DMS53 treated with DMSO at 0.1 percent for 48 hours (cell line): ENCODE data around the gene SOS1.
A peak's percentile ranks its signal among the peaks of the same experiment; 100 is the strongest.
"Not testable (repeated sequence)": the region's sequence is repeated elsewhere in the genome, so short reads cannot be mapped to it uniquely, and the experiment has no call there.

Source experiments
- DNase-seq: peaks from one replicate; lab custom pipeline; 2025; ENCODE audit not compliant: unreplicated experiment; lab: John Stamatoyannopoulos, UW

Gene SOS1

DNA sequence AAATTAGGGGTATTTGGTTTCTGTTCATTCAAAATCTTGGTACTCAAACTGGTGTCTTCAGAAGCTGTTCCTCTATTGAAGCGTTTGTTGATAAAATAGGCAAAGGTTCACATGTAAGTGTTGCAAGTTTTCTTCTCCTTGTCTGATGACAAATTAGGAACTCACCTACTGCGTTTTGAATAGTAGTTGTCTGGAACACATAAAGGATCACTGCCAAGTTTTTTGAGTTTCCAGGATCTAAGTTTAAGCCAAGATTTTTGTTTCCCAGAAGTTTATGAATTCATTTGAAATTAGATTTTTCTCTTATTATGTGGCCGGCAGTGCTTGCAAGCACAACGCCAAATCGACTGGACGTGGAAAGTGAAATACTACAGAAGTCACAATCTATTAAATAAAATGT, 145.8 kb downstream of the SOS1 start:
- no peak for DNase-seq

GRCh38 chr2:38973266-38973665, 147.6 kb downstream of the SOS1 start:
- DNase-seq = no peak

DNA sequence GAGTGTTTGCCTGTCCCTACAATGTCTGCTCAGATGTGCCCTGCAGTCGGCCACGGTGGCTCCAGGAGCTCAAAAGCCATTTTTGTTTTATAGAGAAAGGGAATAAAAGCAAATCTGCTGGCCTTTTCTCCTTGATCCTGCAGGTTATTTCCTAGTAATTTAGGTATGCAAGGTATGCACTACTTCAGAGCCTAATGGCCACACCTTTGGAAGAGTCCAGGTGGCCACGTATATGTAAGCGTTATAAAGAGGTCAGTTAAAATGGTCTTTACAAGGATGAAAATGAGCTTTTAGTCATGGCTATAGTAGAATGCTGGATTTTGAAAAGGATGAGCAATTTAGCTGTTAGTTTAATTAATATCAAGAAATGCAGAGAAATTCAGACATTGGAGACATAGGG, 149.5 kb downstream of the SOS1 start:
- DNase-seq = no peak

DNA sequence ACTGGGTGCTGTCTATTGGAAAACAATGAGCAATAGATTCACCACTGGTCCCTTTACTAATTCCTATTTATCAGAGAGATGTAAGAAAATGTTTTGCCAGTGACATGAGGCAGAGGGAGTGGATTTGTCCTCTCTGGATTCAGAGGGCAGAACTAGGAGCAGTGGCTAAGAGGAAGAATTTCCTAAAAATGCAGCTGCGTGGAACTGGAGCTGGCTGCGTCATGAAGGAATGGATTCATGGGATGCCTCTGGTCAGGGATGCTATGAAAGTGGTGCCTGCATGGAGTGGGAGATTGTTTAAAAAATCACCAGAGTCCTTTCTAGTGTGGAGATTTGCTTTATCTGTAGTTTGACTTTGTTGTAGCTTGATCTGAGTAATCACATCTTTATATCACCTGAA, 152.8 kb downstream of the SOS1 start:
- no peak for DNase-seq

DNA sequence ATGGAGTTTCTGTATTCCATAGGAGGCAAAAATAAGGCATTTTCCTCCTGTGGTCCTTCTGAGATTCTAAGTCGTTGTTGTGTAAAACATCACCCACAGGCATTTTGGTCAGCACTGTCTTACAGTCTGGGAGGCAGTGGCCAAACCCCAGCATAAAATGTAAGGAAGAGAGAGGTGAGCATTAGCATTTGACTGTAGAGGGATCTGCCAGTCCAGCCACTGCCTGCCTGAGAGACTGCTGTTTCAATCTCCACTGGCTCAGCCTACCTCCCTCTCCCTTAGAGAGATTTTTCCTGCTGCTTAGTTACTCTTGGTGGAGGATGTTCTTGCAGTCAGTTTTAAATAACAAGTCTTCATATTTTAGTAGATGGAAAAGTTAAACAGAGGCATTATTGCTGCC, 154.2 kb downstream of the SOS1 start:
- no peak for DNase-seq

- DNase-seq = no peak
Measured at GRCh38 chr2:38966006-38966405, 154.8 kb downstream of the SOS1 start.

DNA sequence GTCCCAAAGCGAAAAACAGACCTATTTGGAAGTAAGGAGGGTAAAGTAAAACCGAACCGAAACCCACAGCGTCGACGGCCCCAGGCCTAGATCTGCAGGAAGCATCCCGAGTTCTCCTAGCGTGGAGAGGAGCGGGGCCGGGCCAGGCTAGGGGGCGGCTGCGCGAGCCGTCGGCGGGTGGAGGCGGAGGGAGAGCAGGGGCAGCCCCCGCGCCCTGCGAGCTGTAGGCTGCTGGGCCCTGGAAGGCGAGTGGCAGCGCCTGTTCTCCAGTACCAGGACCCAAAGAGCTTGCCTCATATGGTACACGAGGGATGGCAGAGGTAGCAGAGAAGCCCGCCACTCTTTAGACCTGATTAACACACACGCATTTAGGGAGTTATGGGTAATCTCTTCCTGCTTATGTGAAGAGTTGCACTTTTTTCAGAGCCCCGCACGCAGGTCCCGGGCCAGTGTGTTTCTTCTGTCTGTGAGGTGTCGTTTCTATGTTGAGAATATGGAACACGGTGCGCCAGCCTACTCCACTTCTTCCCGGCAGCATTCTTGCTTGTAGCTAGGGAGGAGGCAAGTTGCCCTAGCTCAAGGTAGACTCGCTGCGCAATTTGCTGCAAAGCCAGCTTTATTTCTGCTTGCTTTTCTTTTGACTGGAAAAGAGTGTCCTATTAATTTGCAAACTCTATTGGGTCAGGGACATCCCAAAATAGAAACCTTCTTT, 160.1 kb downstream of the SOS1 start:
- no peak for DNase-seq

GRCh38 chr2:38959938-38960608, 160.8 kb downstream of the SOS1 start:
- DNase-seq = peak; percentile 38

DNA sequence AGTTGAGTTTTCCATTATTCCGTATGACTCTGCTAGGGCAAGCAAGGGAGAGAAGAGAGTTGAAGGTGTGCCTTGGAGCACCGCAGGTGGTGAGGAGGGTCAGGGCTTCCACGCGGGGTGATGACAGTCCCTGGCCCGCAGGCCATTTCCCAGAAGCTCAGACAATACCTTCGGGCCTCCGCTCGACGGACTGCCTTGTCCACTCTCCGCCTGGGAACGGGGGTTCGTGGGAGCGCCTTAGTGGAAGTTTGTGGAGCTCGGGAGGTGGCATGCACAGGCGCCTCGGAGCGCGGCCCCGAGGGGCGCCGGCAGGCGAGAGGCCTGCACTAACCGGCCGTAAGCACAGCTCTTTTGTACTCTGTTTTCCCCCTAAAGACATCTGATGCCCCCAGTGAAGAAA, 161.4 kb downstream of the SOS1 start:
- no peak for DNase-seq

GRCh38 chr2:38957972-38958371, 162.9 kb downstream of the SOS1 start:
- no peak for DNase-seq

DNA sequence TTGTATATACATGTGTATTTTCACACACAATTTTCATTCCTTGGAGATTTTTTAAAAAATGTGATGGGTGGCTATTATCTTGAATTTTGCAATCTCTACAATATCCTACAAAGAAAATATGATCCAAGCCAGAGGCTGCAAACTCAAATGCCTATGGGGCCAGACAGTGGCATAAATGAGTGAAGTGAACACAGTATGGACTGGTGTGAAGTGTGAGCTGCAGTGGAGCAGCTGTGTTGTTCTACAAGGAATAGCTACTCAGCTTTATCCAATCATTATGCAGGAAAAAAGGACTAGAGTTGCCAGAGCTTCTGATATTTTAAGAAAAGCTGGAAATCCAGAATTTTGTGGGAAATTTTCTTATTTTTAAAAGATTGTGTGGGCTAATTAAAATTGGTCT, 169.1 kb downstream of the SOS1 start:
- no peak for DNase-seq

GRCh38 chr2:38948995-38949394, 171.9 kb downstream of the SOS1 start:
- no peak for DNase-seq

DNA sequence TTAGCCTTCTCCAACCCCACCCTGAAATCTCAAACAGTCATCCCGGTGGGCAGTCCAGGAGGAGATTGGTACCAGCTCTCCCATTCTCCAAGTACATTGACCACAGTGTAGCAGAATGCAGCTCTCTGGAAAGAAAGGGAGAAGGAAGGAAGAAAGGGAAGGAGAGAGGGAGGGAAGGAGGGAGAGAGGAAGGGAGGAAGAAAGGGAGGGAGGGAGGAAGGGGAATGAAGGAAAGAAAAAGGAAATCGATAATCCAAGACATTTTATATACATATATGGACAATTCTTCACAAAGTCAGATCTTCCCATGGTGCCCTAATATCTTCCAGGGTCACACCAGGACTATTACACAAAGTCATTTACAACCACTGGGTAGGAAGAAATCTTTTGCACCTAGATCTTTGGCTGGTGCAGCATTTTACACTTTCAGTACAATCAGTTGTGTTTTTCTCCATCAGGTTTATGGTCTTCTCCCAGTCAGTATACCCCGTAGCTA, 172.4 kb downstream of the SOS1 start:
- DNase-seq = no peak

DNA sequence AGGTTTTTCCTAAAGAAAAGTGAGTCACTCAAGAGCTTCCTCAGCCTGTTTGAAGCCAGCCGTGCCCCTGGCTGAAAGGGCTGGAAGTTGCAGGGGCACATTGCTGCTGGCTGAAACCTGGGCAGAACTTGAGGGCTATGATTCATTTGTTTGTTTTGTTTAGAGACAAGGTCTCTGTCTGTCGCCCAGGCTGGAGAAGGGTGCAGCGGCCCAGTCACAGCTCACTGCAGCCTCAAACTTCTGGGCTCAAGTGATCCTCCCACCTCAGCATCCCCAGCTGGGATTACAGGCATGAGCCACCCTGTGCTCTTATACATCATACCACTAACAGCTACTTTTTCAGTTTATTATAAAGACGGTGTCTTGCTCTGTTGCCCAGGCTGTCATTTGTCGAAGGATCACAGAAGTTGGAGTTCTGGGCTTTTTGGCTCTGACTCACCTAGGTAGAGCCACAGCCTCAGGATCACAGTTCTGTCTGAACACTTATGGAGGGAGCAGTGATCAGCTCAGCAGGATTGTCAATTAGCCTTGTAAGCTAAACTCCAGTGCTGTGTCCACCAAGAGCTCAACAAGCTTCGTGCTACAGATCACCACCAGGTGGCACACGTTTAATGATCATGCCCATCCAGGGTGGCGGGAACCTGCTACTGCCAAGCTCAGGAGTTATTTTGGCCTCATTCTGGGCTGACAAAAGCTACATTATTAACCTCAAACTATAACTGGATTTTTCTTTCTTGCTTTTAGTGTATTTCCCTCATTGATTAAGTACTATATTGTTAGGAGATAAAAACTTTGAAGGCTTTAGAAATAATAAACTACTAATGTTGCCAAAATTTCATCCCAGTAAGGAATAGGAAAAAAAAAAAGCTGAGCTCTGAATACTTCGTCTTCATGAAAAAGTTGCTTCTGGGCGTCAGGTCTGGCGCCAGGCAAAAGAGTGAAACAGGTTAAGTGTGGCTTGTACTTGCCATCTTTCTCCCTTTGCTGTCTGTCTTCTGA, 173.3 kb downstream of the SOS1 start:
- peak; percentile 68 for DNase-seq

DNA sequence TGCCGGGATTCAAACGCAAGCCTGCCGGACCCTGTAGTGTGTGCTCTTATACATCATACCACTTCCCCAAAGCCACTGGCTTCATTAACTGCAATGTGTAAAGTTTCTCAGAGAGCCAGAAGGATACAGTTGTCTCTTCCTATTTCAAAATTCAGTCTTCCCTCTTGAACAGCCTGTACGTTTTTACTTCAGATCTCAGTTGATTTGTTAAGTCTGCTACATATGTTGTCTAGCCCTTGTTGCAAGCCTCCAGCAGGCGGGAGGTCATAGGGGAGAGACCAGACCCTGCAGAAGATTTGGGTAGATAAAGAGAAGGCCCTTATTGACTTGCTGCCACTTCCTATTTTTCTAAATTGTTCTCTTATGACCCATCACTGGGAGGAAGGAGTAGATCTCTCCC, 174.9 kb downstream of the SOS1 start:
- no peak for DNase-seq

GRCh38 chr2:38945372-38945771, 175.5 kb downstream of the SOS1 start:
- DNase-seq = no peak

DNA sequence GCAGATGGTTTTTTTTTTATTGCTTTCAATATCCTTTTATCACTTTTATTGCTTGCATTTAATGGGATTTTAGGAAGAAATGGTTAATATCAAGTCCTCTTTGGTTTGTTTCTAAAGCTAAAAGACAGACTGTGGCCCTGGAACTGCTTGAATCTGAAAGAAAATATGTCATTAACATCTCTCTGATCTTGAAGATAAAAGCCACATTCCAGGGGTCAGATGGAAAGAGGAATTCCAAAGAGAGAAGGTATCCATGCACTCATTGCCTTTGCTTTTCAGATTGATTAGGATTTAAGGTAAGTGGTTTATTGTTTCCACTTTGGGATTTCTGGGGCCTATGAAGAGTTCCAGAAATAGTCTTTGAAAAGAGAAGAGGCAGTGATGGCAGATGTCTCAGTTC, 177.1 kb downstream of the SOS1 start:
- DNase-seq = no peak

DNA sequence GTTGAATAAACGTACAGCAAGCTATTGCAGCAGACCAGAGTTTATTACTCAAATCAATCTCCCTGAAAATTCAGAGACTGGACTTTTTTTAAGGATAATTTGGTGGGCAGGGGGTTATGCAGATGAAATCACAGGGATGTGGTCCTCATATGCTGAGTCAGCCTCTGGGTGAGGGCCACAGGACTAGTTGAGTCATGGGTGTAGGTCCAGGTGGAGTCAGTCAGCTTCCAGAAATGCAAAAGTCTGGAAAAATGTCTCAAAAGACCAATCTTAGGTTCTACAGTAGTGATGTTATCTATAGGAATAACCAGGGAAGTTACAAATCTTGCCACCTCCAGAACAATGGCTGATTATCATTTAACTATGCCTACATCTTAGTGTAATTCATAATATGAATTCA, 180.1 kb downstream of the SOS1 start:
- no peak for DNase-seq

GRCh38 chr2:38937548-38937947, 183.3 kb downstream of the SOS1 start:
- no peak for DNase-seq

DNA sequence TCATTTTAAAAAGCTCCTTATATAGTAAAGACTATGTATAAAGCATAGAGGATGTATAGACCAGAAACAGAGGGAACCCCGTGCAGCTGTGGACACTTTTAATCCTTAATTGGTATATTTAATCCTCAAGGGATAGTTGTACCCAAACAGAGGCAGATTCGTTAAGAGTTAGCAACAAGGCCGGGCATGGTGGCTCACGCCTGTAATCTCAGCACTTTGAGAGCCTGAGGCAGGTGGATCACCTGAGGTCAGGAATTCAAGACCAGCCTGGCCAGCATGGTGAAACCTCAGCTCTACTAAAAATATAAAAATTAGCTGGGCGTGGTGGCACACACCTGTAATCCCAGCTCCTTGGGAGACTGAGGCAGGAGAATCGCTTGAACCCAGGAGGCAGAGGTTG, 184.3 kb downstream of the SOS1 start:
- not testable (repeated sequence) for DNase-seq

GRCh38 chr2:38935568-38936172, 185.2 kb downstream of the SOS1 start:
- DNase-seq = no peak
